Muscle layer of duodenum (tissue), 2 donors: ENCODE measurements around the gene KCNK10.

Source experiments
- H3K27ac ChIP-seq: one replicate; pipeline ENCODE4 v1.7.0; 2013; ENCODE audit warnings: mild to moderate bottlenecking, low read length
- H3K27me3 ChIP-seq: one replicate; pipeline ENCODE4 v1.7.0; 2013; ENCODE audit warnings: low read depth, mild to moderate bottlenecking, control low read depth, low read length
- H3K36me3 ChIP-seq, 2 donors: one replicate each; pipeline ENCODE4 v1.7.0; 2013; ENCODE audit warnings: low read length in 2 of 2, control low read depth in 1 of 2, mild to moderate bottlenecking in 1 of 2; ENCODE audit not compliant: insufficient read depth in 2 of 2, control insufficient read depth in 1 of 2
- H3K4me1 ChIP-seq, 2 donors: one replicate each; pipeline ENCODE4 v1.7.0; 2013; ENCODE audit warnings: low read length in 2 of 2, mild to moderate bottlenecking in 2 of 2, control low read depth in 1 of 2, moderate library complexity in 1 of 2; ENCODE audit not compliant: insufficient read depth in 2 of 2, control insufficient read depth in 1 of 2
- H3K4me3 ChIP-seq, 2 donors: one replicate each; pipeline ENCODE4 v1.7.0; 2013; ENCODE audit warnings: low read length in 2 of 2, low read depth in 1 of 2, mild to moderate bottlenecking in 1 of 2
- H3K9me3 ChIP-seq, 2 donors: one replicate each; pipeline ENCODE4 v1.7.0; 2013; ENCODE audit warnings: low read length in 2 of 2, control low read depth in 1 of 2, mild to moderate bottlenecking in 1 of 2; ENCODE audit not compliant: control insufficient read depth in 1 of 2
- donor health status: healthy.

KCNK10 gene

GRCh38 chr14:88340357-88340756 is 17.3 kb upstream of the KCNK10 start:
- no peaks in the 10 kb centered on the region for H3K9me3 ChIP-seq
- no peaks in the 10 kb centered on the region for H3K36me3 ChIP-seq
- H3K4me3 ChIP-seq, result no peak overlapping the region
- no peaks in the 10 kb centered on the region for H3K27me3 ChIP-seq
- H3K4me1 ChIP-seq, result no peaks in the 10 kb centered on the region
- no peak overlapping the region for H3K27ac ChIP-seq

- H3K4me1 ChIP-seq, result no peaks in the 10 kb centered on the region
- no peak overlapping the region for H3K27ac ChIP-seq
- peaks cover 3% of the 10 kb centered on the region for H3K27me3 ChIP-seq
- no peak overlapping the region for H3K4me3 ChIP-seq
- no peaks in the 10 kb centered on the region for H3K9me3 ChIP-seq
- no peaks in the 10 kb centered on the region for H3K36me3 ChIP-seq
Measured at GRCh38 chr14:88333036-88333435, 10.0 kb upstream of the KCNK10 start.

- Histone ChIP-seq H3K9me3 (no peaks in the 10 kb centered on the region), H3K4me3 (no peak overlapping the region), H3K4me1 (peaks cover 0 to 24% of the 10 kb centered on the region in 2 donors), H3K27me3 (peaks cover 42% of the 10 kb centered on the region), H3K36me3 (no peaks in the 10 kb centered on the region), H3K27ac (no peak overlapping the region)
Measured at GRCh38 chr14:88327497-88327896, 4.4 kb upstream of the KCNK10 start.

GRCh38 chr14:88326352-88327103 is 3.5 kb upstream of the KCNK10 start:
- Histone ChIP-seq H3K36me3 (no peaks in the 10 kb centered on the region), H3K27me3 (peaks cover 50% of the 10 kb centered on the region), H3K27ac (no peak overlapping the region), H3K4me3 (no peak overlapping the region), H3K4me1 (peaks cover 0 to 26% of the 10 kb centered on the region in 2 donors), H3K9me3 (no peaks in the 10 kb centered on the region)

GRCh38 chr14:88325883-88326282 is 2.8 kb upstream of the KCNK10 start:
- H3K27me3 ChIP-seq, result peaks cover 57% of the 10 kb centered on the region
- no peak overlapping the region for H3K27ac ChIP-seq
- no peaks in the 10 kb centered on the region for H3K36me3 ChIP-seq
- no peaks in the 10 kb centered on the region for H3K9me3 ChIP-seq
- H3K4me3 ChIP-seq, result no peak overlapping the region
- peaks cover 0 to 26% of the 10 kb centered on the region in 2 donors for H3K4me1 ChIP-seq

GRCh38 chr14:88324930-88325329 is 1.9 kb upstream of the KCNK10 start:
- H3K4me1 ChIP-seq, result peaks cover 0 to 26% of the 10 kb centered on the region in 2 donors
- H3K27me3 ChIP-seq, result peaks cover 62% of the 10 kb centered on the region
- no peak overlapping the region for H3K4me3 ChIP-seq
- H3K36me3 ChIP-seq, result no peaks in the 10 kb centered on the region
- no peak overlapping the region for H3K27ac ChIP-seq
- H3K9me3 ChIP-seq, result no peaks in the 10 kb centered on the region

- Histone ChIP-seq H3K9me3 (no peaks in the 10 kb centered on the region), H3K27ac (no peak overlapping the region), H3K27me3 (peaks cover 62% of the 10 kb centered on the region), H3K4me1 (peaks cover 0 to 26% of the 10 kb centered on the region in 2 donors), H3K36me3 (no peaks in the 10 kb centered on the region), H3K4me3 (no peak overlapping the region)
Measured at GRCh38 chr14:88324491-88324890, 1.4 kb upstream of the KCNK10 start.

- Histone ChIP-seq H3K27ac (no peak overlapping the region), H3K36me3 (no peaks in the 10 kb centered on the region), H3K4me1 (peaks cover 0 to 26% of the 10 kb centered on the region in 2 donors), H3K27me3 (peaks cover 62% of the 10 kb centered on the region), H3K4me3 (peak overlapping the region in 1 of 2 donors; percentile 55), H3K9me3 (no peaks in the 10 kb centered on the region)
Measured at GRCh38 chr14:88323523-88324199, 592 bp upstream of the KCNK10 start.

GRCh38 chr14:88322504-88323085 is 474 bp downstream of the KCNK10 start:
- Histone ChIP-seq H3K27ac (no peak overlapping the region), H3K9me3 (no peaks in the 10 kb centered on the region), H3K4me3 (peak overlapping the region in 1 of 2 donors; percentile 55), H3K27me3 (peaks cover 55% of the 10 kb centered on the region), H3K36me3 (no peaks in the 10 kb centered on the region), H3K4me1 (peaks cover 0 to 26% of the 10 kb centered on the region in 2 donors)

- no peaks in the 10 kb centered on the region for H3K9me3 ChIP-seq
- H3K36me3 ChIP-seq, result no peaks in the 10 kb centered on the region
- H3K4me1 ChIP-seq, result peaks cover 0 to 26% of the 10 kb centered on the region in 2 donors
- H3K4me3 ChIP-seq, result no peak overlapping the region
- no peak overlapping the region for H3K27ac ChIP-seq
- H3K27me3 ChIP-seq, result peaks cover 48% of the 10 kb centered on the region
Measured at GRCh38 chr14:88321692-88322503, 1.2 kb downstream of the KCNK10 start.

- Histone ChIP-seq H3K27me3 (peaks cover 25% of the 10 kb centered on the region), H3K27ac (no peak overlapping the region)
Measured at GRCh38 chr14:88318406-88318805, 4.7 kb downstream of the KCNK10 start.

More at GRCh38 chr14:88318406-88318805, 4.7 kb downstream of the KCNK10 start:
- Histone ChIP-seq H3K36me3 (no peaks in the 10 kb centered on the region), H3K4me3 (no peak overlapping the region), H3K4me1 (peaks cover 0 to 8% of the 10 kb centered on the region in 2 donors), H3K9me3 (peaks cover 0 to 3% of the 10 kb centered on the region in 2 donors)
